GM12878 (cell line): ENCODE measurements around the gene DUXB.

Source experiments
- EGR1 ChIP-seq, 2 experiments: IDR thresholded peaks; 1 replicate in 1 of 2; 2 replicates in 1 of 2; pipeline ENCODE4 v1.6.1; 2011 to 2012; ENCODE audit warnings: low read depth in 2 of 2, low read length in 2 of 2, borderline replicate concordance in 1 of 2, mild to moderate bottlenecking in 1 of 2, moderate library complexity in 1 of 2
- EP300 ChIP-seq, 2 experiments: fragments of 150-350 bp in 1 of 2; IDR thresholded peaks; 2 replicates each; pipeline ENCODE4 v1.6.1; 2011 to 2012; ENCODE audit warnings: low read depth in 2 of 2, low read length in 2 of 2, borderline replicate concordance in 1 of 2, improper control_type of control experiment in 1 of 2, inconsistent platforms in 1 of 2; ENCODE audit not compliant: control insufficient read depth in 1 of 2
- NR2C1 ChIP-seq: fragments of 450-650 bp; IDR thresholded peaks from 2 replicates; pipeline ENCODE4 v1.6.1; 2017; ENCODE audit warnings: antibody characterized with exemption, mild to moderate bottlenecking, moderate library complexity
- POLR2A ChIP-seq: IDR thresholded peaks from 2 replicates; pipeline ENCODE4 v1.6.1; 2011; ENCODE audit warnings: low read depth, mild to moderate bottlenecking, low read length
- RFX5 ChIP-seq: IDR thresholded peaks from 2 replicates; pipeline ENCODE4 v1.6.1; 2011; ENCODE audit warnings: low read depth, low read length, improper control_type of control experiment
- SPI1 ChIP-seq: IDR thresholded peaks from 2 replicates; pipeline ENCODE4 v1.6.1; 2011; ENCODE audit warnings: low read depth, mild to moderate bottlenecking, low read length, moderate library complexity, borderline replicate concordance; ENCODE audit not compliant: insufficient read depth
- ZSCAN29 ChIP-seq: fragments of 450-650 bp; IDR thresholded peaks from 2 replicates; pipeline ENCODE4 v1.6.1; 2017; ENCODE audit warnings: mild to moderate bottlenecking, moderate library complexity
- TF ChIP-seq, protein P1 (sequence below), 3 experiments: IDR thresholded peaks in 2 of 3; conservative IDR thresholded peaks in 1 of 3; 2 replicates each; pipeline ENCODE4 v1.5.1; 2011; ENCODE audit warnings: low read depth in 3 of 3, low read length in 3 of 3, mild to moderate bottlenecking in 3 of 3, control low read depth in 2 of 3, moderate library complexity in 2 of 3, inconsistent platforms in 1 of 3, mixed read lengths in 1 of 3; ENCODE audit not compliant: control insufficient read depth in 2 of 3, insufficient read depth in 1 of 3; ENCODE audit errors: extremely low read depth in 1 of 3
- TF ChIP-seq, protein P2 (sequence below): fragments of 450-650 bp; IDR thresholded peaks from 2 replicates; pipeline ENCODE4 v1.6.1; 2017; ENCODE audit warnings: mild to moderate bottlenecking
- TF ChIP-seq, protein P3 (sequence below): IDR thresholded peaks from 2 replicates; pipeline ENCODE4 v1.6.1; 2012; ENCODE audit warnings: low read depth, low read length, improper control_type of control experiment

DNA sequence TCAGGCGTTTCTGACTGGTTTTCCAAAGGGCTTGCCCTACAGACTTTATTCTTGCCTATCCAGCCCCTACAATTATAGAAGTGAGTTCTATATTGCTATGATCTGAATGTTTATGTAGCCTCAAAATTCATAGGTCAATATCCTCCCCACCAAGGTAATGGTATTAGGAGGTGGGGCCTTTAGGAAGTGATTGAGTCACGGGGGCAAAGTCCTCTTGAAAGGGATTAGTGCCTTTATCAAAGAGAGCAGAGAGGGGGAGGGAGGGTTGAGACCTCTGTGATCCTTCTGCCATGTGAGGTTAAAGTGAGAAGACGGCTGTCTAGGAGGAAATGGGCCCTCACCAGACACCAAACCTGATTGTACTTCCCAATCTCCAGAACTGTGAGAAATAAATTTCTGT, 26.0 kb upstream of the DUXB start:
- TF ChIP-seq RFX5 (no peak), EGR1 (IDR thresholded peaks at IDR 0.05; ENCODE audit: borderline replicate concordance in 1 of 2, low read depth in 2 of 2, low read length in 2 of 2) (no peak), POLR2A (no peak), ZSCAN29 (no peak), SPI1 (no peak), EP300 (IDR thresholded peaks at IDR 0.05; ENCODE audit: borderline replicate concordance in 1 of 2, control insufficient read depth in 1 of 2, low read depth in 2 of 2, low read length in 2 of 2) (no peak), NR2C1 (no peak)
- TF ChIP-seq, protein P1, sequence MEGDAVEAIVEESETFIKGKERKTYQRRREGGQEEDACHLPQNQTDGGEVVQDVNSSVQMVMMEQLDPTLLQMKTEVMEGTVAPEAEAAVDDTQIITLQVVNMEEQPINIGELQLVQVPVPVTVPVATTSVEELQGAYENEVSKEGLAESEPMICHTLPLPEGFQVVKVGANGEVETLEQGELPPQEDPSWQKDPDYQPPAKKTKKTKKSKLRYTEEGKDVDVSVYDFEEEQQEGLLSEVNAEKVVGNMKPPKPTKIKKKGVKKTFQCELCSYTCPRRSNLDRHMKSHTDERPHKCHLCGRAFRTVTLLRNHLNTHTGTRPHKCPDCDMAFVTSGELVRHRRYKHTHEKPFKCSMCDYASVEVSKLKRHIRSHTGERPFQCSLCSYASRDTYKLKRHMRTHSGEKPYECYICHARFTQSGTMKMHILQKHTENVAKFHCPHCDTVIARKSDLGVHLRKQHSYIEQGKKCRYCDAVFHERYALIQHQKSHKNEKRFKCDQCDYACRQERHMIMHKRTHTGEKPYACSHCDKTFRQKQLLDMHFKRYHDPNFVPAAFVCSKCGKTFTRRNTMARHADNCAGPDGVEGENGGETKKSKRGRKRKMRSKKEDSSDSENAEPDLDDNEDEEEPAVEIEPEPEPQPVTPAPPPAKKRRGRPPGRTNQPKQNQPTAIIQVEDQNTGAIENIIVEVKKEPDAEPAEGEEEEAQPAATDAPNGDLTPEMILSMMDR (IDR thresholded peaks at IDR 0.05 in 2 of 3, conservative IDR thresholded peaks at IDR 0.05 in 1 of 3; ENCODE audit: control insufficient read depth in 2 of 3, extremely low read depth in 1 of 3, insufficient read depth in 1 of 3, low read depth in 3 of 3, low read length in 3 of 3), result no peak
- TF ChIP-seq, protein P2, sequence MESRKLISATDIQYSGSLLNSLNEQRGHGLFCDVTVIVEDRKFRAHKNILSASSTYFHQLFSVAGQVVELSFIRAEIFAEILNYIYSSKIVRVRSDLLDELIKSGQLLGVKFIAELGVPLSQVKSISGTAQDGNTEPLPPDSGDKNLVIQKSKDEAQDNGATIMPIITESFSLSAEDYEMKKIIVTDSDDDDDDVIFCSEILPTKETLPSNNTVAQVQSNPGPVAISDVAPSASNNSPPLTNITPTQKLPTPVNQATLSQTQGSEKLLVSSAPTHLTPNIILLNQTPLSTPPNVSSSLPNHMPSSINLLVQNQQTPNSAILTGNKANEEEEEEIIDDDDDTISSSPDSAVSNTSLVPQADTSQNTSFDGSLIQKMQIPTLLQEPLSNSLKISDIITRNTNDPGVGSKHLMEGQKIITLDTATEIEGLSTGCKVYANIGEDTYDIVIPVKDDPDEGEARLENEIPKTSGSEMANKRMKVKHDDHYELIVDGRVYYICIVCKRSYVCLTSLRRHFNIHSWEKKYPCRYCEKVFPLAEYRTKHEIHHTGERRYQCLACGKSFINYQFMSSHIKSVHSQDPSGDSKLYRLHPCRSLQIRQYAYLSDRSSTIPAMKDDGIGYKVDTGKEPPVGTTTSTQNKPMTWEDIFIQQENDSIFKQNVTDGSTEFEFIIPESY, result no peak
- TF ChIP-seq, protein P3, sequence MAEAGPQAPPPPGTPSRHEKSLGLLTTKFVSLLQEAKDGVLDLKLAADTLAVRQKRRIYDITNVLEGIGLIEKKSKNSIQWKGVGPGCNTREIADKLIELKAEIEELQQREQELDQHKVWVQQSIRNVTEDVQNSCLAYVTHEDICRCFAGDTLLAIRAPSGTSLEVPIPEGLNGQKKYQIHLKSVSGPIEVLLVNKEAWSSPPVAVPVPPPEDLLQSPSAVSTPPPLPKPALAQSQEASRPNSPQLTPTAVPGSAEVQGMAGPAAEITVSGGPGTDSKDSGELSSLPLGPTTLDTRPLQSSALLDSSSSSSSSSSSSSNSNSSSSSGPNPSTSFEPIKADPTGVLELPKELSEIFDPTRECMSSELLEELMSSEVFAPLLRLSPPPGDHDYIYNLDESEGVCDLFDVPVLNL, result no peak
